ENCODE measurements around the gene DTNA.

DTNA gene

GRCh38 chr18:34809451-34810072 is 99.5 kb downstream of the DTNA start:
- no peak for DNase-seq

- no peak for DNase-seq
Observed at GRCh38 chr18:34816183-34816582, 106.1 kb downstream of the DTNA start.

- DNase-seq, result no peak
Observed at GRCh38 chr18:34817636-34818035, 107.5 kb downstream of the DTNA start.

GRCh38 chr18:34818064-34818463 is 108.0 kb downstream of the DTNA start:
- DNase-seq, result no peak

- no peak for DNase-seq
Observed at GRCh38 chr18:34820360-34821065, 110.4 kb downstream of the DTNA start.

GRCh38 chr18:34821669-34822210 is 111.6 kb downstream of the DTNA start:
- no peak for DNase-seq

- no peak for DNase-seq
Observed at GRCh38 chr18:34828093-34828492, 118.0 kb downstream of the DTNA start.

- peak in 1 of 2 donors; percentile 43 for DNase-seq
Observed at GRCh38 chr18:34834897-34835296, 124.8 kb downstream of the DTNA start.

- no peak for DNase-seq
Observed at GRCh38 chr18:34835466-34835865, 125.4 kb downstream of the DTNA start.

- DNase-seq, result no peak
Observed at GRCh38 chr18:34837769-34838272, 127.7 kb downstream of the DTNA start.

- no peak for DNase-seq
Observed at GRCh38 chr18:34838669-34839068, 128.6 kb downstream of the DTNA start.

GRCh38 chr18:34840256-34840826 is 130.2 kb downstream of the DTNA start:
- no peak for DNase-seq

- DNase-seq, result no peak
Observed at GRCh38 chr18:34841891-34842290, 131.8 kb downstream of the DTNA start.

- no peak for DNase-seq
Observed at GRCh38 chr18:34844072-34844471, 134.0 kb downstream of the DTNA start.

- DNase-seq, result no peak
Observed at GRCh38 chr18:34844732-34845459, 134.8 kb downstream of the DTNA start.

GRCh38 chr18:34847408-34847807 is 137.3 kb downstream of the DTNA start:
- no peak for DNase-seq

GRCh38 chr18:34848156-34848555 is 138.1 kb downstream of the DTNA start:
- no peak for DNase-seq

- DNase-seq, result no peak
Observed at GRCh38 chr18:34848695-34849094, 138.6 kb downstream of the DTNA start.

GRCh38 chr18:34857320-34857719 is 147.2 kb downstream of the DTNA start:
- no peak for DNase-seq

GRCh38 chr18:34858188-34858587 is 148.1 kb downstream of the DTNA start:
- no peak for DNase-seq

GRCh38 chr18:34859496-34859895 is 149.4 kb downstream of the DTNA start:
- DNase-seq, result no peak

- DNase-seq, result no peak
Observed at GRCh38 chr18:34862561-34862960, 152.5 kb downstream of the DTNA start.

- no peak for DNase-seq
Observed at GRCh38 chr18:34863702-34864101, 153.6 kb downstream of the DTNA start.

Data from bone marrow (tissue), 2 donors.